ENCODE measurements around the gene DNPH1.

DNA sequence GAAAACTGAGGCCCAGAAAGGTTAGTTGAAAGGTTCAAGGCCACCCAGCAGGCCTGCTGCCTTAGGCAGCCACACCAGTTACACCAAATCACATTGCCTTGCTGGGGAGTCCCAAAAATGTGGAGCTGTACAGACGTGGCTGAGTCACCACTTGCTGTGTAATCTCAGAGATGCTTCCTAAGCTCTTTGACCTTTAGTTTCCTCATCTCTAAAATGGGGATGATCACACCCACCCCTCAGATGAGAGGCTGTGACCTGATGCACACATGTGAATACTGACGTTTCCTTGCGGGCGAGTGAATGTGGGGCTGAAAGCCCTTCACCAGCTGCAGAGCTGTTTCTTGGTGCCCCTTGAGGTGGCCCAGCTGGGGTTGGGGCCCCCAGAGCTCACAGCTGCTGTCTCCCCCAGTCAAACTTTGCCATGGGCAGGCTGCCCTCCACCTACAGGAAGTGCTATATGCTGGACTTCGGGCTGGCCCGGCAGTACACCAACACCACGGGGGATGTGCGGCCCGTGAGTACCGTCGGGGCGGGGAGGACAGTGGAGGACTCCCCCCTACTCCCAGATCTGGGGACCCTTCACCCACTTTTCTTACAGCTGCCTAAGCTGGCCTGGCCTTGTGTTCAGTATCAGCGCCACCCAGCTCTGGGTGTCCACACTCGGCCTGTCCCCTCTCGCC is 25.0 kb upstream of the DNPH1 start:
- TF ChIP-seq, protein P1, sequence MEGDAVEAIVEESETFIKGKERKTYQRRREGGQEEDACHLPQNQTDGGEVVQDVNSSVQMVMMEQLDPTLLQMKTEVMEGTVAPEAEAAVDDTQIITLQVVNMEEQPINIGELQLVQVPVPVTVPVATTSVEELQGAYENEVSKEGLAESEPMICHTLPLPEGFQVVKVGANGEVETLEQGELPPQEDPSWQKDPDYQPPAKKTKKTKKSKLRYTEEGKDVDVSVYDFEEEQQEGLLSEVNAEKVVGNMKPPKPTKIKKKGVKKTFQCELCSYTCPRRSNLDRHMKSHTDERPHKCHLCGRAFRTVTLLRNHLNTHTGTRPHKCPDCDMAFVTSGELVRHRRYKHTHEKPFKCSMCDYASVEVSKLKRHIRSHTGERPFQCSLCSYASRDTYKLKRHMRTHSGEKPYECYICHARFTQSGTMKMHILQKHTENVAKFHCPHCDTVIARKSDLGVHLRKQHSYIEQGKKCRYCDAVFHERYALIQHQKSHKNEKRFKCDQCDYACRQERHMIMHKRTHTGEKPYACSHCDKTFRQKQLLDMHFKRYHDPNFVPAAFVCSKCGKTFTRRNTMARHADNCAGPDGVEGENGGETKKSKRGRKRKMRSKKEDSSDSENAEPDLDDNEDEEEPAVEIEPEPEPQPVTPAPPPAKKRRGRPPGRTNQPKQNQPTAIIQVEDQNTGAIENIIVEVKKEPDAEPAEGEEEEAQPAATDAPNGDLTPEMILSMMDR (IDR thresholded peaks at IDR 0.05) = no peak
- TF ChIP-seq ZFX (IDR thresholded peaks at IDR 0.05; ENCODE audit: borderline replicate concordance) = no peak
